HepG2 (cell line): ENCODE results near the gene ZNF175. TPM values are rescaled to one million over a fixed set of nuclear protein-coding genes. Genes with fewer than 3 reads are reported as not detected.

ENCODE experiments used
- FIP1L1 ChIP-seq: fragments of 200-400 bp; formaldehyde crosslinking; IDR thresholded peaks from 2 replicates; pipeline ENCODE4 v1.6.1; 2018; ENCODE audit warnings: low read depth, mild to moderate bottlenecking, low read length, moderate library complexity, borderline replicate concordance; ENCODE audit not compliant: insufficient read depth
- GPN1 ChIP-seq: sonication (generic); formaldehyde crosslinking; IDR thresholded peaks from 2 replicates; pipeline ENCODE4 v1.5.1; 2020; ENCODE audit warnings: missing genetic modification reagents, borderline replicate concordance
- HBP1 ChIP-seq: IDR thresholded peaks from 2 replicates; pipeline ENCODE4 v1.6.1; 2016; ENCODE audit warnings: low read depth, control low read depth
- HIVEP1 ChIP-seq: sonication (generic); formaldehyde crosslinking; IDR thresholded peaks from 2 replicates; pipeline ENCODE4 v1.4.0; 2020; ENCODE audit warnings: mild to moderate bottlenecking, missing genetic modification reagents
- MIER2 ChIP-seq: IDR thresholded peaks from 2 replicates; pipeline ENCODE4 v1.6.1; 2016; ENCODE audit warnings: missing biosample characterization, missing genetic modification reagents
- NR1H2 ChIP-seq: sonication (generic); formaldehyde crosslinking; IDR thresholded peaks from 2 replicates; pipeline ENCODE4 v1.8.1; 2022; ENCODE audit warnings: low read depth, missing genetic modification reagents, borderline replicate concordance
- RAD21 ChIP-seq: fragments of 450-650 bp; formaldehyde crosslinking; IDR thresholded peaks from 2 replicates; pipeline ENCODE4 v1.5.0; 2020; ENCODE audit warnings: mild to moderate bottlenecking
- SP140L ChIP-seq: sonication (generic); formaldehyde crosslinking; IDR thresholded peaks from 2 replicates; pipeline ENCODE4 v1.4.0; 2020; ENCODE audit warnings: missing genetic modification reagents, borderline replicate concordance
- TCF7 ChIP-seq: sonication (generic); IDR thresholded peaks from 2 replicates; pipeline ENCODE4 v1.6.1; 2016; ENCODE audit warnings: antibody characterized with exemption, low read depth
- TFDP1 ChIP-seq: IDR thresholded peaks from 2 replicates; pipeline ENCODE4 v1.6.1; 2016; ENCODE audit warnings: missing compliant biosample characterization, missing genetic modification reagents, borderline replicate concordance
- TRIM24 ChIP-seq: sonication (generic); formaldehyde crosslinking; IDR thresholded peaks from 2 replicates; pipeline ENCODE4 v1.8.0; 2022; ENCODE audit warnings: mild to moderate bottlenecking, missing genetic modification reagents
- ZFP36L1 ChIP-seq: sonication (generic); formaldehyde crosslinking; IDR thresholded peaks from 2 replicates; pipeline ENCODE4 v1.8.0; 2022; ENCODE audit warnings: mild to moderate bottlenecking, missing genetic modification reagents, moderate library complexity
- ZNF253 ChIP-seq: sonication (generic); formaldehyde crosslinking; IDR thresholded peaks from 2 replicates; pipeline ENCODE4 v1.8.0; 2022; ENCODE audit warnings: mild to moderate bottlenecking, missing genetic modification reagents, borderline replicate concordance
- ZNF558 ChIP-seq: sonication (generic); formaldehyde crosslinking; IDR thresholded peaks from 2 replicates; pipeline ENCODE4 v1.9.0; 2022; ENCODE audit warnings: mild to moderate bottlenecking, missing genetic modification reagents, borderline replicate concordance
- ZNF691 ChIP-seq: sonication (generic); formaldehyde crosslinking; IDR thresholded peaks from 2 replicates; pipeline ENCODE4 v1.4.0; 2020; ENCODE audit warnings: missing genetic modification reagents, low read depth, mild to moderate bottlenecking, borderline replicate concordance
- ZNF704 ChIP-seq: sonication (generic); formaldehyde crosslinking; IDR thresholded peaks from 2 replicates; pipeline ENCODE4 v1.8.1; 2023; ENCODE audit warnings: mild to moderate bottlenecking, inconsistent platforms, moderate library complexity, missing genetic modification reagents, borderline replicate concordance
- ZNF777 ChIP-seq: sonication (generic); formaldehyde crosslinking; IDR thresholded peaks from 2 replicates; pipeline ENCODE4 v1.4.0; 2020; ENCODE audit warnings: missing genetic modification reagents
- ZNF891 ChIP-seq: sonication (generic); formaldehyde crosslinking; IDR thresholded peaks from 2 replicates; pipeline ENCODE4 v1.5.0; 2020; ENCODE audit warnings: mild to moderate bottlenecking, missing genetic modification reagents
- polyA plus RNA-seq, 8 experiments: library from polyadenylated mRNA; depleted of rRNA in 3 of 8; stranded (reverse) in 7 of 8; unstranded in 1 of 8; fragments of >200 nt; fragmentation: Illumina TruSeq in 4 of 8; extraction: Trizol in 4 of 8; gene quantifications; 2 replicates each; pipeline versions ENCODE4 v1.2.1 to v1.2.3, GENCODE V29; 2011 to 2016; ENCODE audit warnings: low read depth in 4 of 8, missing spikeins in 1 of 8, mixed read lengths in 1 of 8; ENCODE audit not compliant: insufficient read depth in 1 of 8
- total RNA-seq, 5 experiments: library from RNA; depleted of rRNA; stranded (reverse); fragments of >200 nt; fragmentation: Illumina TruSeq; extraction: Trizol; gene quantifications; 2 replicates each; pipeline ENCODE4 v1.2.3, GENCODE V29; 2016; ENCODE audit warnings: low read depth in 1 of 5
- TF ChIP-seq, protein P1 (sequence below): sonication (generic); formaldehyde crosslinking; conservative IDR thresholded peaks from 2 replicates; pipeline ENCODE4 v1.8.1; 2023; ENCODE audit warnings: missing genetic modification reagents
- TF ChIP-seq, protein P2 (sequence below): IDR thresholded peaks from 2 replicates; pipeline ENCODE4 v1.6.1; 2018; ENCODE audit warnings: missing genetic modification reagents
- TF ChIP-seq, protein P3 (sequence below): sonication (generic); formaldehyde crosslinking; IDR thresholded peaks from 2 replicates; pipeline ENCODE4 v1.4.0; 2020; ENCODE audit warnings: mild to moderate bottlenecking, missing genetic modification reagents

The ZNF175 gene
- total and polyA plus RNA-seq, 2 of the 13 experiments (the other 11 are each of a cell fraction or from before 2014, with no cell fraction given), result 1.2 to 1.5 TPM

DNA sequence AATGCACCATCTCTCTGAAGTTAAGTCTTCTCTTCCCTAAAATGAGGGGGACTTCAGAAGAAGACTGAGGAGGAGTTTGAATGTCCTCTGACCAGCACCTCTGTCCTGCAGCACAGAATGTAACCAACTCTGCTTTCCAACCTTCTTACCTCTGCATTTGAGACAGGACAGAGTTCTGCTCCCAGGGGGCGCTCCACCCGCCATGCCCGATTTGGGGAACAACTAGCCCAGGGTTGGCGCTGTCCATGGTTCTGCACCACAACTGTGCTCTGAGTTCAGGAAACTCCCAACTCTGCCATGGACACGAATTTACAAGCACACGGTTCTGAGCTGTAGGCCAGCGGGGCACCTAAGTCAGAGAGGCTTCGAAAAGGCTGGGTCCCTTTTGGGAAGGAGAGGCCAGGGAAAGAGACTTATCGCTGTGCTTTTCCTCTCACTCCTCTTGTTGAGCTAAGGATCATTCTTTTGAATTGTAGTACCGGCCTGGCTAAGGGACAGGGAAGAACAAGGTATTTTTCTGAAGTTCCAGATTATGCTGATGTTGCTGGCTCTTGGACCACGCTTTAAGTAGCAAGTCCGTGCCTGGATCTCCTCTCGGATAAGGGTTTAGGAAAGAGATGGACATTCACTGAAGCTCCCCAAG, 37.0 kb downstream of the ZNF175 start (continued):
- TF ChIP-seq ZNF777 (CRISPR knock-in tag) (0 out of 2 replicates have a peak, but pooled peaks have one; percentile 65), ZNF558 (CRISPR knock-in tag) (peak; percentile 86; the same call in 1 of the 2 replicates), ZNF253 (CRISPR knock-in tag) (0 out of 2 replicates have a peak, but pooled peaks have one; percentile 57), ZNF691 (peak; percentile 92; the same call in 1 of the 2 replicates), HBP1 (CRISPR knock-in tag) (peak; percentile 91), TRIM24 (CRISPR knock-in tag) (no peak), MIER2 (peak; percentile 100), TFDP1 (peak; percentile 39; the same call in 1 of the 2 replicates), TCF7 (no peak), GPN1 (peak; percentile 94), ZNF891 (CRISPR knock-in tag) (peak; percentile 96), HIVEP1 (CRISPR knock-in tag) (0 out of 2 replicates have a peak, but pooled peaks have one; percentile 49), ZFP36L1 (CRISPR knock-in tag) (peak; percentile 88), FIP1L1 (no peak), NR1H2 (CRISPR knock-in tag) (no peak), SP140L (CRISPR knock-in tag) (peak; percentile 98; the same call in 1 of the 2 replicates), ZNF704 (CRISPR knock-in tag) (peak; percentile 84; the same call in 1 of the 2 replicates), RAD21 (CRISPR knock-in tag) (no peak; the same call in 1 of the 2 replicates)
- TF ChIP-seq, protein P1, sequence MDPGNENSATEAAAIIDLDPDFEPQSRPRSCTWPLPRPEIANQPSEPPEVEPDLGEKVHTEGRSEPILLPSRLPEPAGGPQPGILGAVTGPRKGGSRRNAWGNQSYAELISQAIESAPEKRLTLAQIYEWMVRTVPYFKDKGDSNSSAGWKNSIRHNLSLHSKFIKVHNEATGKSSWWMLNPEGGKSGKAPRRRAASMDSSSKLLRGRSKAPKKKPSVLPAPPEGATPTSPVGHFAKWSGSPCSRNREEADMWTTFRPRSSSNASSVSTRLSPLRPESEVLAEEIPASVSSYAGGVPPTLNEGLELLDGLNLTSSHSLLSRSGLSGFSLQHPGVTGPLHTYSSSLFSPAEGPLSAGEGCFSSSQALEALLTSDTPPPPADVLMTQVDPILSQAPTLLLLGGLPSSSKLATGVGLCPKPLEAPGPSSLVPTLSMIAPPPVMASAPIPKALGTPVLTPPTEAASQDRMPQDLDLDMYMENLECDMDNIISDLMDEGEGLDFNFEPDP (CRISPR knock-in tag), result 0 out of 2 replicates have a peak, but pooled peaks have one; percentile 76
- TF ChIP-seq, protein P2, sequence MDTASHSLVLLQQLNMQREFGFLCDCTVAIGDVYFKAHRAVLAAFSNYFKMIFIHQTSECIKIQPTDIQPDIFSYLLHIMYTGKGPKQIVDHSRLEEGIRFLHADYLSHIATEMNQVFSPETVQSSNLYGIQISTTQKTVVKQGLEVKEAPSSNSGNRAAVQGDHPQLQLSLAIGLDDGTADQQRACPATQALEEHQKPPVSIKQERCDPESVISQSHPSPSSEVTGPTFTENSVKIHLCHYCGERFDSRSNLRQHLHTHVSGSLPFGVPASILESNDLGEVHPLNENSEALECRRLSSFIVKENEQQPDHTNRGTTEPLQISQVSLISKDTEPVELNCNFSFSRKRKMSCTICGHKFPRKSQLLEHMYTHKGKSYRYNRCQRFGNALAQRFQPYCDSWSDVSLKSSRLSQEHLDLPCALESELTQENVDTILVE (CRISPR knock-in tag), result peak; percentile 95
- TF ChIP-seq, protein P3, sequence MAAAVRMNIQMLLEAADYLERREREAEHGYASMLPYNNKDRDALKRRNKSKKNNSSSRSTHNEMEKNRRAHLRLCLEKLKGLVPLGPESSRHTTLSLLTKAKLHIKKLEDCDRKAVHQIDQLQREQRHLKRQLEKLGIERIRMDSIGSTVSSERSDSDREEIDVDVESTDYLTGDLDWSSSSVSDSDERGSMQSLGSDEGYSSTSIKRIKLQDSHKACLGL (CRISPR knock-in tag), result peak; percentile 77; the same call in 1 of the 2 replicates
